HG03460 (cell line): Measurements from ENCODE around the gene PRKCA.
A peak's percentile ranks its signal among the peaks of the same experiment; 100 is the strongest.
"Not testable (repeated sequence)": the region's sequence is repeated elsewhere in the genome, so short reads cannot be mapped to it uniquely, and the experiment has no call there.

ENCODE experiments used
- ATAC-seq: cut with Tn5 transposase; IDR thresholded peaks from one replicate; pipeline ENCODE4 v1.9.1; 2021; ENCODE audit not compliant: unreplicated experiment

The PRKCA gene

DNA sequence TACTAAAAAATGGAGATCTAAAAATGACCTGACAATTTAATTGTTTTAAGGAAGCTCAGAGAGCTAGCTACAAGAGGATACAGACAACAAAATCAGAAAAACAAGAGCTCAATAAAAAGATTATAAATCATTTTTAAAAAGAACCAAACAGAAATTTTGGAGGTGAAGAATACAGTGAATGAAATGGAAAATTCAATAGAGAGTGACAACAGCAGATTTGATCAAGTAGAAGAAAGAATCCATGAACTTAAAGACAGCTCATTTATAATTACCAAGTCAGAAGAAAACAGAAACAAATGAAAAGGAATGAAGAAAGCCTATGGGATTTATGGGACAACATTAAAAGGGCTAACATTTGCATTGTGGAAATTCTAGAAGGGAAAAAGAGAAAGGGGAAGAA, 395.9 kb downstream of the PRKCA start:
- no peak for ATAC-seq

DNA sequence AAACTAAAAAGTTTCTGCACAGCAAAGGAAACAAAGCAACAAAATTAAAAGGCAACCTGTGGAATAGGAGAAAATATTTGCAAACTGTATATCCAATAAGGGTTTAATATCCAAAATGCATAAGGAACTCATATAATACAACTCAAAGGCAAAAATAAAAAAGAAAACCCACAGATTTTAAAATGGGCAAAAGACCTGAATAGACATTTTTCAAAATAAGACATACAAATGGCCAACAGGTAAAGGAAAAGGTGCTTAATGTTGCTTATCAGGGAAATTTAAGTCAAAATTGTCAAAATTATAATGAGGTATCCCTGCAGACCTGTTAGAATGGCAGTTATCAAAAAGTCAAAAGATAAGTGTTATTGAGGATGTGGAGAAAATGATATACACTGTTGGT, 399.0 kb downstream of the PRKCA start:
- ATAC-seq = no peak

DNA sequence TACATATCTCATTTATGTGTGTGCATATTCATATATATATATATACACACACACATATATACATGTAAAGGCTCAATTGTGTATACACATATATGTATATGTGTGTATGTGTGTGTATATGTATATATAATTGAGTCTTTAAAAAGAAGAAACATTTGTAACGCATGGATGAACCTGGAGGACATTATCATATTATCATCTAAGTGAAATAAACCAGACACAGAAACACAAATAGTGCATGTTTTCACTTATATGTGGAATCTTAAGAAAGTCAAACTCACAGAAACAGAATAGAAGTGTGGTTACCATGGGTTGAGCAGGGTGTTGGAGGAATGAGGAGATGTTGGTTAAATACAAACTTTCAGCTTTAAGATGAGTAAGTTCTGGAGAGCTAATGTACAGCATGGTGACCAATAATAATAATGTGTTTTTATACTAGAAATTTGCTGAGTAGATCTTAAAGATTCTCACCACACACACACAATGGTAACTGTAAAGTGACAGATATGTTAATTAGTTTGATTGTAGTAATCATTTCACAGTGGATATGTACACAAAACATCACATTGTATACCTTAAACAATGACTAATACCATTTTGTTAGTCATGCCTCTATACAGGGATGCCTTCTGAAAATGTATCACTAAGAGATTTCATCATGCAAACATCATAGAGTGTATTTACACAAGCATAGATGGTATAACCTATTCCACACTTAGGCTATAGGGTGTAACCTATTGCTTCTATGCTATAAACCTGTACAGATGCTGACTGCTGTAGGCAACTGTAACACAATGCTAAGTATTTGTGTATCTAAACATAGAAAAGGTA, 399.9 kb downstream of the PRKCA start:
- no peak for ATAC-seq

DNA sequence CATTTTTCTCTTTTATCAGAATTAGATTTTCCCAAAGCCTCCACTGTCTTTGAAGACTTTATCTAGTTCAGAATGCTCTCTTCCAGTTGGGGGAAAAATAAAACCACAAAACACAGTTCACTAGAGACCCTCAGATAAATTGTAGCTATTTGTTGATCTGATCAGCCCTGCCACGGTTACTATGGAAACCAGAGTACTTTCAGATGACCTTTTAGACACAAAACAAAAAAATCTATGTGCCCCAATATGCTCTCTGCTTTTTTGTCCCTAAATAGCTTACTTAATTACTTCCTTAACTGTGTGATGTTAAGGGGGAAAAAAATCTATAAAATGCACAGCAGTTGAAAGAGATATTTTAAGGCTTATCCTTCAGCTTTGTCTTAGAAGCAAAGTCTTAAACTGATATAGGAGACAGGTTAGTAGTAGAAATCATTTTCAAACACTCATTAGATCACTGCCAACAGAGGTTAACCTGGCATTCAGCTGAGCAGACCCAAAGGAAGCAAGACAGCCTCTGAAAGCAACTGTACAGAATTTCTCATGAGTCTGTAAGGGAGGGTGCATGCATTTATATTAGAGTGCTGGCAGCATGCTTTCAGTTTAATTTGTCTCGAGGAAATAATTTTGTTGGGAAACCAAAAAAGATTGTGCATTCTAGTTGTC, 402.6 kb downstream of the PRKCA start:
- ATAC-seq = no peak

DNA sequence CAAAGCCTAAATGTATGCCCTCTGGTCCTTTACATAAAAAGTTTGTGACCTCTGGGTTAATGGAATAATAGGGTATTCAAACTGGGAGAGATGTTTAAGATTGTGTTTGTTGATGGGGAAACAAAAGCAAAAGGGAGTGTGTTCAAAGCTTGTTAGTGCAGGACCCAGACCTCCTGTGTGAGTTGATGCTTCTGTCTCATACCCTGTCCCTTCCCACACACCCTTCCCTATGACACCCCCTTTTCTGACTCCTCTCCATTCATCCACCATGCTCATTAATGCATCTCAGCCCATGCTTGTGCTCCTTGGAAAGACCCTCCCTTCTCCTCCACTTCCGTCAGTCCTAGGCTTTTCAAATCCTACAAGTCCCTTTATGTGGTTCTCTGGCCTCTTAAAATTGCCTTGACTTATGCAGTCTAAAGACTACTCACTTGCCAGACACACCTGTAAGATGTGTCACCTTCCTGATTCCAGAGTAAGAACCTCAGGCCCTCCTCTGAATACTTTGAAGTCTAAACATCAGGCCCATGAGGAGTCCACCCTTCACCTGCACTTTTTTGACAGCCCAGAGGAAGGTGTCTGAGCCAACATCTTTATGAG, 404.5 kb downstream of the PRKCA start:
- no peak for ATAC-seq

DNA sequence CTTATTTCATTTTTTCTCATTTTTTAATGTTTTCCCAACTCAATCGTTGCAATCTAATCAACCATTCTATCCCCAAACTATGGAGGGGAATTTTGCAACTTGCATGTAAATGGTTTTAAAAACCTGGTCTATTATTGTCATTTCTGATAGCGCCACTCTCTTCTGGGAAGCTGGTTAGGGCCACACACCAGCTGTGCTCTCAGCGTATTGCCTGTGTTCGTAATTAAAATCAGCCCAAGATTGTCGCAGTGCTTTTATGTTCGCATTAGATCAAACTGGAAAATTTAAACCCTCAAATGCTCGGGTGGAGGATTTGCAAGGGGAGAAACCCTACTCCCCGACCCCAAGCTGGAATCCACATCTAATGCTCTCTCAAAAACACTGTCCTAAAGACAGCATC, 409.0 kb downstream of the PRKCA start:
- ATAC-seq = no peak

DNA sequence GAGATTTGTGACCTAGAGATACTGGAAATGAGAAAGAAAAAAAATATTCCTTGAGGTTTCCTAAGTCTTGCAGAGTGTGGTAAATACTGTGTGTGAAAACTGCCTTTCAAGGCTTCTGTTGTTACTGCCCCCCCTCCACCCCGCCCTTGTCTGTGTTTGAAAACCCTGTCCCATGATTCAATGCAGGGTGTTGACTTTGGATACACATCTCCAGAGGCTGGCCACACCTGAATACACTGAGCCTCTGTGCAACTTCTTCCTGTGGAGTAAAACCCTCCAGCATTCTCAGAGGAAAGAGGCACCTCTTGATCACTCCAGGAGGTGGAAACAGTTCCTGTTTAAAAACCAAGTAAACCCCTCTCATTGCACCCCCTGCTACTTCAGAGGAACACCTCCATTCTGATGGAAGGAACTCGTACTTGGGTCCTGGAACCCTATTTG, 409.5 kb downstream of the PRKCA start:
- no peak for ATAC-seq

DNA sequence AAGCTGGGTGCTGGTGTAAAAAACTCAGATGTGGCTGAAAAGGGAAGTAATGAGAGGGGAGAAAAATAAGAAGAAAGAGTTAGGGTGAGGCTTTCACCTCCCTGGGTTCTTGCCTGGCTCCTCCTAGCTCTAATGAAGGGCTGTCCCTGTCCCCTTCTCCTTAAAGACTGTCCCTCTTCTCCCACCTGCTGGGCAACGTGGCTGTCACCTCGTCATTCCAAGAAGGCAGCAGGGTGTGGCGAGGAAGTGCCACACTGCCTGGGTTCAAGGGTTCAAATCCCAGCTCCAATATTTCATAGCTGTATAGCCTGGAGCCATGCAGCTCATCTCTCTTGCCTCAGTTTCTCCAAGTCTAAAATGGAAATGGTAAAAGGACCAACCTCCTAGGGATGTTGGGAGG, 410.0 kb downstream of the PRKCA start:
- no peak for ATAC-seq

DNA sequence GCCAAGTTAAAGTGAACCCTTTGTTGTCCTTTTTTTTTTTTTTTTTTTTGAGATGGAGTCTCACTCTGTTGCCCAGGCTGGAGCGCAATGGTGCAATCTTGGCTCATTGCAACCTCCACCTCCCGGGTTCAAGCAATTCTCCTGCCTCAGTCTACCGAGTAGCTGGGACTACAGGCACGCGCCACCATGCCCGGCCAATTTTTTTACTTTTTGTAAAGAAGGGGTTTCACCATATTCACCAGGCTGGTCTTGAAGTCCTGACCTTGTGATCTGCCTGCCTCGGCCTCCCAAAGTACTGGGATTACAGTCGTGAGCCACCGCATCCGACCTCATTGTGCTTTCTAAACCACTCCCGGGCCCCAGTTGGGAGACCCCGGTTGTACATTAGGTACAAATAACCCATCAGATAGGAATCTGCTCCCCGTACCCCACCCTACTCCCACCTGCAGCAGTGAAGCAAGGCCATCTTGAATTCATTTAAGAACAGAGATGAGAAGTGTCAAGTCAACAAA, 410.7 kb downstream of the PRKCA start:
- not testable (repeated sequence) for ATAC-seq

DNA sequence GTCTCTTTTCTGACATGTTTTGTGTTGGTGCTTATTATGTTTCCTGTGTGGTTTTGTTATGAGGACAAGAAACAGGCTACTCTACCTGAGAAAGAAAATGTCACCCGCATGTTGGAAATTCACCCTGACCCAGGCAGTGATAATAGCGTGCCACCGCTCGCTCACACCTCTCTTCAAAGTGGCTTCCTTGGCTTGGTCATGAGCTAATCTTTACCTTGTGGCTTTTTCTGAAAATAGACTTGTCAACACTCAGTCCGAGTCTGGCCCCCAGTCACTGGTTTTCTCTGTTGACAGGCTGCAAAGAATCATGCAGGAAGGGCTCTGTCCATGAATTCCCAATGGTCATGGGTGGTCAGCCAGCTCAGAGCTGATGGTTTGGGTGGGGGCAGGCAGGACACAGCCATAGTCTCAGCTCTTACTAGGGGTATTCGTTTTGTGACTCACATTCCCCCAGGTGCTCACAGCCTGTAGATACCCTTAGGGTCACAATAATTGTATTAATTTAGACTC, 411.2 kb downstream of the PRKCA start:
- ATAC-seq = peak; percentile 79

DNA sequence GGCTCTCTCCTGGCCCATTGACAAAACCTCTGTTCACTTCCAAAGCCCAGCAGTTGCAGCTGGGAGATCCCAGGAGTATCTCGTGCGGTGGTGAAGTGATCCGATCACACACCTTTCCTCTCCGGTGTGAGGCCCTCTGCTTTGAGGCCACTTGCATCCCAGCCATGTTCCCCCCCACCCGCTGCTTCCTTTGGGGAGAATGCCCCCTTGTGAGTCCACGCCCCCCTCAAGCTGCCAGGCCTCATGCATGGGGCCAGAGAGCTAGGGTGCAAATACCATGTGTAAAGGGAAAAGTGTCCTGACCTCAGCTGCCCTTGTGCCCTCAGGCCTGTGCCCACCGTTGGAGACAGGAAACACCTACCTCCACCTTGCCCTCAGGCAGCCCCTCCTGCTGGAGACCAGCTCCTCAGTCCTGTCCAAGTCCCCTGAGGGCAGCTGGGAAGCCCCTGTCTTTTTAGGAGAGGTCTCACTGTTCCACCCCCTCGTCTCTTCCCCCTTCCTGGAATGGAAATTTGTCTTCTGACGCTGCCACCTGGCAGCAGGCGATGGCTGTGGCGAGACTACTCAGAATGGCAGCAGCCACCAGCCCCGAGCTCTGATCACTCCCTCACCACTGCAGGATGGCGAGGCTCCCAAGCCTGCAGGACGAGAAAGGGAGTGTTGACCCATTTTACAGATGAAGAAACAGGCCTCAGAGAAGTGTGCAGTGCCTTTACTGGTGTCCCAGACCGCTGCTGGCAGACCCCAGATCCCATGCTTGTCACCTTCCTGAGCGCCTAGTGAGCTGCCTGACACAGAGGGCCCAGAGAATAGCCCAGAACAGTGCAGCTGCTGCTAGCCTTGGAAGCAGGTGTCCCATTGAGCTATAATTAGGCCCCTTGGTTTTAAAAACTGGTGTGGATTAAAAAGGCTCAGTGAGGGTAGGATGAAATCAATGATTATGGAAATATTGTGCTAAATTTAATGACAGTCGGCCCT, 411.9 kb downstream of the PRKCA start:
- ATAC-seq = no peak

DNA sequence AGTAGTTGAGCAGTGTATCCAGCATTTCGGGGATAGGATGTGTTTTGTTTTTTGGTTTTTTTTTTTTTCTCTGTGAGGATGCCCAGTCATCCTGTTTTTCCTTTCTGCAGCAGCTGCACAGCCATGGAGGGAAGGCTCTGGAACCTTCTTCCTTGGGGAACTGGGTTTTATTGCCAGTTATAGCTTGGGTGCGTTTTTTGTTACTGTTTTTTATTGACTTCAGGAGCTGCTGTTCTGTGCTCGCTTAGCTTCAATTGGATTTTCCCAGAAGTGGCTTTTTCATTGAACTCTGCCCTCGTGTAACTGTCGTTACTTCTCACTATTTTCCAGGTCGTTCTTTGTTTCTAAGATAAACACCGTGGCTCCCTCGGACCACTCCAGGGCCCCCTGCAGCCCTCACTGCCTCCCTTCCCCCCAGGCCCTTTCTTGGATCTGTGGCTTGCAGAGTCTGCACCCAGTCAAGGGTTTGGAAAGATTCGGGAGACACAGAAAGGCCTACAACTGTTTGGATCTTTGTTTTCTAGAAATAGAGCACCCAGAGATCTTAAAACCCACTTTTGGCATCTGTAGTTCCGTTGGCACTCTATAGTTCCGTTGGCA, 412.8 kb downstream of the PRKCA start:
- no peak for ATAC-seq

DNA sequence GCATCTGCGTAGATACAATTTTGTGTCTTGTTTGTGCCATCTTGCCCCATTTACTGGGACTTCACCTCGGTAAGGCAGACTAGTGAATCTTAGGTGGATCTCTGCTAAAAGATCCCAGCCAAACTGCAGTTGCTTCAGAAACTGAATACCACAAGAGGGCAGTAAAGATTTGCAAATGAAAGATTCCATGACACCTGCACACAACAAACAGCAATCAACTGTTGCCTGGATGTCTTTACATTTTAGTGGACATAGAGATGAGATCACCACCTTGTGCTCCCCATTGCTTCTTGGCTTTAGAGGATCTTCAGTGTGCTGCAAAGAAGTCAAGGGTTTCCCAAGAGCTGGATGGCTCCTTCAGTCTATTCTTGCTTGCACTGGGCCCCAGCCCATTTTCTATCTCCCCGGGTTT, 413.3 kb downstream of the PRKCA start:
- no peak for ATAC-seq

DNA sequence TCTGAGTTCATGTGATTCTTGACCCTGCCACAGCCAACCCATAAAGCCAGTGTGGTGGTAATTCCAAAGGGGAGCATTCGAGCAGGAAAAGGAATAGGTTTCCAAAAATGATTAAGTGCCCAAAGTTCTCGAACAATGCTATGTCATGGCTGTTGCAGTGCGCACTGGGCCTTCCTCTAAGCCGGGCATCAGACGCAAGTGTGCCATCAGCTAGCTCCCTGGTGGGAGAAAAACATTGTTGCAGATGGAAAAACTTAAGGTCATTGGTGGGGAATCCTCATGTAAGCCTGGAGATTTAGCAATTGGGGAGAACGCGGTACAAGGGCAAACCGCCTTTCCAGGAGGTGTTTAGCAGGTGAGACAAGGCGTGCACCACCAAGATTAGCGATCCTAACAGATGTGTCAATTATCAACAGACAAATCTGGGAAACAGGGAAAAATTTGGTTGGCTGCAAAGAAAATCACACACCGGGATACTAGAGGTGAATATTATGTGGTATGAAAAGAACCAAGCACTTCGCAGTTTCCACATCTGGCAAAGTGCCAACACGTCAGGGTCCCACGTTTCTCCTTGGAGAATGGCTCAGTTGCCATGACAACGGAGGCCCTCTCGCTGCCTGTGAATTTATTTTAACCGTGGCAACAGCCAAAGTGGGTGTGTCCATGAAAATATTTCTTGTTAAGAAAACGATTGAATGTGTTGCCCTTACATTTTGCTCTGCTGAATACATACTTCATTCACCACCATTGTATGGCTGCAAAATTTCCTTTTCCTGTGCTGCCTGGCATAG, 414.0 kb downstream of the PRKCA start:
- no peak for ATAC-seq

DNA sequence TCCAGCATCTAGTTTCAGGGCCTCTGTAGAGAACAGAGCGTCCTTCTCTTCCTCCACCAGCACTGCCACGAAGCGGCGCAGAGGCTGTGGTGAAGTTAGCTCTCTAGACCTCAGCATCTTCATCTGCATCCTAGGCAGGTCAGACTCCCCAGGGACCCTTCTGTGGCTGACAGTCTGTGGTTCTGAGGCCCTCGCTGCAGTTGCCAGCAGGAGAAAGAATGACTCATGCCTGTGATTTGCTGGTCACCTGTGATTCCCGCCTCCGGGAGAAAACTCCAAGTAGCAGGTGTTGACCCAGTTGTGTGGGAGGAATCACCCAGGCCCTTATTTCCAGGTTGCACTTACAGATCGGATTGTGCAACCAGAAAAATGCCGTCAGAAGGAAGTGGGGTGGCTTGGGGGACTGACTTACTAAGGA, 415.2 kb downstream of the PRKCA start:
- ATAC-seq = peak; percentile 59

DNA sequence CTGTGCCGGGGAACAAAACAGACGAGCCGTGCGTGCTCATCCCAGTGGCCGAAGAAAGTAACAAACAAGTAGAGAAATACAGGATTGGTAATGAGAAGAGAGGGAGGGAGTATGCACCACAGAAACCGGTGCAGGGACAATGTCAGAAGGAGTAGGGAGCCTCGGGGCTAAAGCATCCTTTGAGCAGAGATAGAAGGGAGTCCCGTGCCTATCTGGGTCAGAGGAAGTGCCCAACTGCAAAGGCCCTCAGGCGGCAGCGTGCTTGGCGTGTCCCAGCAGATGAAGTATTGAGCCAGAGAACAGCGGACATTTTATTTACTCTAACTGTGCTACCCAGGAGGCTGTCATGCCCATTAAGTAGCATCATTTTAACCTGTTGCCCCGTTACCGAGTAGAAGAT, 417.6 kb downstream of the PRKCA start:
- no peak for ATAC-seq

DNA sequence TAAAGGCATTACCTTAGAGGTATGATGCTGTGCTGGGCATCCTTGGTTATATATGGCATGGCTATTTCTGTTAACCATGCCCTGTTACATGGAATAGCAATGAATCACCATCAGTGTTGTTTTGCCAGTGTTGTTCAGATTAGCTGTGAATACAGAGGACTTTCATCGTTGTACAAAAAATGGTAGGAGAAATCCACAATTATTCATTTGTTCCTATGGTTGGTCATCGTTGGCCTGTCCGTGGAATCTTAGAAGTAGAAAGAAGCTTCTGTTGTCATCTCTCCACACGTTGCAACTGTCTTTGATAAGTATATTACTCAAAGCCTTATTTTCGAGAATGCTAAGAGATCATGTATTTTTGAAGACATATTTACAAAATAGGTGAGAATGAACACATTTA, 418.2 kb downstream of the PRKCA start:
- ATAC-seq = no peak

DNA sequence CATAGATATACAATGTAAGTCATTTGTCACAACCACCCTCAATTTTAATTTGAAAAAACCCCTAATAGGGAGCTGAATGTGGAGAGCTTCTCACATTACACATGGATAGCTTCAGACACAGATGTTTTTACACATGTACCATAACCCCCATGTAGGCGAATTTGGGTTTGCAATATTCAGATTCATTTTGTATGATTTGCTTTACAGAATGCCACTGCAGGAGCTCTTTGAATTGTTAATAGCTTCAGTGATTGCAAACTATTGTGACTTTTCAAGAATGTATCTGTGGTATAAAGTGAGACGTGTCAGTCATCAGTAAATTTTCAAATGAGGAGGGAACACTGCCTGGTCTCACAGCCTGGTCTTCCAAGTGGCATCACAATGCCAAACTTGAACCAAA, 419.9 kb downstream of the PRKCA start:
- ATAC-seq = no peak

DNA sequence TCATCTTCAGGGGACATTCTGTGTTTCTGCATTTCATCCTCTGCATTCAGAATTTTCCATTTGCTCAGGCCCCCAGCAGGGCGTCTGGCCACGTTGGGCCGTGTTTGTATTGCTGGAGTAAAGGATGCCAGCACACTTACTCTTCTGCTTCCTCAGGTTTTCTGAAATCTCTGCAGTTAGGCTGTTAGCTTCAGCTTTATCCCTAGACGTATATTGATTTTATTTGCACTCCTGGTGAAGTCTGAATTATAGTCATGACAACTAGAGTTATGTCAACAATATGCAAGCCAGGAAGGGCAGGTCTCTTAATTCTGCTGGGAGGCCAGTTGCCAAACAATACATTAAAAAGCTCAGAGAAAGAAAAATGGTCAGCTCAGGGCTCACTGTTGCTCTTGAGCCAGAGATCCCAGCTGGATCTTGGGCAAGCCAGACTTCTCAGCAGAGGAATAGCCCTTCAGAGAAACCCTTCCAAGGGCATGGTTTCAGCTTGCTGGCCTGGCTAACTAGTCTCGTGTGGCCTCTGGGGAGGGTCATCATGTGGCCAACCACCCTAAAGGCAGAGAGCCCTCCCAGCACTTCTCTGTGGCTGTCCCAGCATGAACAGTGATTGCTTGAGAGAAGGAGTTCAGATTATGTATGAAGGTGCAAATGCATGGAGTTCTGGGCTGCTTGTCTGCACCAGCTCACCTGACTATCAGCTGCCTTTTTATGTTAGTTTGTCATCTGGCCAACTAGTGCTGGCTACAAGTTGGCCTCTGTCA, 422.3 kb downstream of the PRKCA start:
- no peak for ATAC-seq
